Glomerular endothelial cell (primary cell): ENCODE measurements around the gene OR6C1. TPM values are rescaled to one million over a fixed set of nuclear protein-coding genes. Genes with fewer than 3 reads are reported as not detected.
"Not testable (repeated sequence)": the region's sequence is repeated elsewhere in the genome, so short reads cannot be mapped to it uniquely, and the experiment has no call there.

ENCODE experiments used
- DNase-seq: peaks from one replicate; pipeline ENCODE4 v3.0.0-alpha.2; 2011; ENCODE audit warnings: low read depth, low spot score; ENCODE audit errors: extremely low read depth
- total RNA-seq: library from RNA; depleted of rRNA; stranded (reverse); fragments of >200 nt; gene quantifications from 2 replicates; pipeline ENCODE4 v1.2.3, GENCODE V29; 2015

The OR6C1 gene
- not detected in 2 replicates for total RNA-seq

DNA sequence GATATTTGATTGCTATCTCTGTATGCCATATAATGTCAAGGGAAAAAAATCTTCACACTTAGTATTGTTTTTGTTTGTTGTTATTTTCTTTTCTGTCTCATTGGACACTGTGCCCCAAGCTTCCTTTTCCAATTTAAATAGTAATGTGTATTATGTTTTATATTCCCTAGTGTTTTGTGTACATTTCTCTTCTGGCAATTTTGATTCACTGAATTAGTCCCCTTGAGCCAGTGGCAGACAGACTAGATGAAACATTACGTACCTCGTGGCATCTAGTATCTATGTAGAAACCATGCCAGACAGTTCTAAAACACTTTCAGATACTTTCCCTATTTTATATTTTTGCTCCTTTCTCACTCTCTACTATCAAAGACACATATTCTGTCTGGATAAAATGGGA lies at the start of gene OR6C1:
OR6C1 (plus strand) TSS at position 301 of the 400 bp plus-strand sequence. CDS start 6,257 bp downstream, outside the sequence.
- DNase-seq: no peak

DNA sequence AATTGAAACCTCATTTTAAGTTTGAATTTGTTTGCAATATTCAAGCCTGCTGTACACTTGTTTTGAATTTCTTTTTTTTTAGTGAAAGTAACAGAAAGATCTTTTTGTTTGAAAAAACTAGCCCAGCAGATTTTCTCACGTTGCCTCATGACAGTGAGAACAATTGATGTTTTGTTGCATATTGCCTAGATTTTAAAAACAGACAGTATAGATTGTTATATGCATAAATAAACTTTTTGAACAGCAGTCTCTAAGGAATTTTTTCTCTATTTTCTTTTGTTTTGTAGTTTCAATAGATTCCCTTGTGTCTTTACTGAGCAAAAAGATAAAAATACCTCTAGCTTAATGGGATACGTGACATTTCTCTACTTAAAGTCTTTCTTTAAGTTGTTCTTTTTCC lies 33.2 kb upstream of the OR6C1 start:
- DNase-seq: no peak

DNA sequence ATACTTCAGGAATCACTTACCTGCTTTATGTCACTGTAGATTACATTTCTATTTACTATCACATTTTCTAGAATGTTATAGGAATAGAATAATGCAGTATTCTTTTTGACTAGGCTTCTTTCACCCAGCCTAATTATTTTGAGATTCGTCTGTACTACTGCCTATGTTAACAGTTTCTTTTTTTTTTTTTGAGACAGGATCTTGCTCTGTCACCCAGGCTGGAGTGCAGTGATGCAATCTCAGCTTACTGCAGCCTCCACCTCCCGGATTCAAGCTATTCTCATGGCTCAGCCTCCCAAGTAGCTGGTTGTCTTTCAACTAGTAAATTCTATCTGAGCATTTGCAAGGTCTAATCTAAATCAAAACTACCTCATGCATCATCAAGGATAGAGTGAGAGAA lies 24.1 kb upstream of the OR6C1 start:
- no peak for DNase-seq

DNA sequence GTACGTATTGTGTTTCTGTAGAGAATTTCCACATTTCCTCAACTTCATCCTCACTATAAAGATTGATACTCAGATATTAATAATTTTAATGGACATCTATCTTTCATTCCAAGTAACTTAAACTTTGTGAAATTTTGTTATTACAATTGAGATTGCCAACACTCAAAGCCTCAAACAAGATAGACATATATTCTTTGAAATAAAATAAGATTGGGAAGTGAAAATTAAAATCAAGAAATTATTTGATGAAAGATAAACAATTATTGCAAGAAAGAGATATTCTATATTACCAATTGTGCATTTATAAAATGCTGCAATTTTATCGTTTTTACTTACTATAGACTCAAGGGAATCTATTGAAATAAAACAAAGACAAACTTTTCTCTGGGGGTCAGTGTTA lies 17.7 kb upstream of the OR6C1 start, which contains the start of gene OR6C6:
OR6C6 (minus strand) TSS at position 101 of the 400 bp plus-strand sequence. CDS start 1,337 bp downstream, outside the sequence.
- no peak for DNase-seq

DNA sequence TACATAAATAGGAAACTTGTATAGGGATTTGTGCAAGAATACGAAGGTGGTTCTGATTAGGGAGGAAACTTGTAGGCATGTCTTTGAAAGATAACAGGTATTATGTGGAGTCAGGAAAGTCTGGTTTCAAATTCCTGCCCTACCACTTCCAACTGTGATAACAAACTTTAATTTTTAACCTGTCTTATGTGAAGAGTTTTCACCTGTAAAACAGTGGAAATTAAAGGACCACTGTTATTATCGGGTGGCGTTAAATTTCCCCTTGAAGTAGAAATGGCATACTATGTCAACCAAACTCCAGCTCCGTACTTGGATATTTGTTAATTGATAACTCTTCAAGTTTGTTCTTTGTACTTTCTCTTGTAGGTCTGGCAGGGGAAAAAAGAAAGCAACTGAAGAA lies 6.1 kb downstream of the OR6C1 start:
- no peak for DNase-seq

DNA sequence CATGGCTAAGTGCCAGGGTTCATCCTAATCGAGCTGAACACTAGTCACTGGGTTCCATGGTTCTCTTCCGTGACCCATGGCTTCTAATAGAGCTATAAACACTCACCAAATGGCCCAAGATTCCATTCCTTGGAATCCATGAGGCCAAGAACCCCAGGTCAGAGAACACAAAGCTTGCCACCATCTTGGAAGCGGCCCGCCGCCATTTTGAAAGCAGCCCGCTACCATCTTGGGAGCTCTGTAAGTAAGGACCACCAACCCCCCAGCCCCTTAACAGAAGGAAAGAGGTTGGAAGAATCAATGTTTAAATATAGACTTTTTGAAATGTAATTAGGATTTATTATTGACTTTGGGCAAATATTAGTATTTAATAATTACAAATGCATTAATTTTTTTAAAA lies 11.7 kb downstream of the OR6C1 start:
- DNase-seq: not testable (repeated sequence)

DNA sequence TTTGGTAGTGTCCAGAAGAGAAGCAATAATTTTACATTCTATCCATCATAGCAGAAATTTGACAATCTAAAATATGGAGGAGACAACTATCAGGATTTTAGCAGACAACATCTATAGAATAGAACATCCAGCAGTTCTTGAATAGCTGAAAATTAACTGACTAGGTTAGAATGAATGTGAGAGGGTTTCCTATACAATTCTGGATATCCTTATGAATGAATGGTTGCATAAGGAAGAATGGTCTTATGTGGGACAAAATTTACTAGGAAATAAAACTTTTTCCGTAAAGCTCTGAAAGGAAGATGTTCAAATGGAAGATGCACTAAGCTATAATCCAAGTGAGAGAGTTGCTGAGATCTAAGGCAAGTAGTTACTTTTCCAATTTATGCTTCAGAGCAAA lies 16.3 kb downstream of the OR6C1 start, which contains the start of gene OR6C3:
OR6C3 (plus strand) TSS at position 301 of the 400 bp plus-strand sequence. CDS start 955 bp downstream, outside the sequence.
- DNase-seq: no peak

DNA sequence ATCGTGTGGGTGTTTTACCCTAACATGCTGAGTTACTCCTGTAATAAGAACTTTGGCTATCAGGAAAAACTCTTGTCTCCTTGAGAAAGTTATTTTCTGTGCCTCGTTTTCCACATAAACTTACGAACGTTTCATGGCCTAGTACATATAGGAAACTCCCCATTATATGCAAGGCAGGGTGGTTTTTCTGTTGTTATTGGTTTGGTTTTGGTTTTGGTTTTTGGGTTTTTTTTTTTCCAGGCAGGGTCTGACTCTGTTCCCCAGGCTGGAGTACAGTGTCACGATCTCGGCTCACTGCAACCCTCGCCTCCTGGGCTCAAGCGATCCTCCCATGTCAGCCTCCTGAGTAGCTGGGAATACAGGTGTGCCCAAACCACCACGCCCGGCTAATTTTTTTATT lies 21.9 kb downstream of the OR6C1 start:
- DNase-seq: no peak

DNA sequence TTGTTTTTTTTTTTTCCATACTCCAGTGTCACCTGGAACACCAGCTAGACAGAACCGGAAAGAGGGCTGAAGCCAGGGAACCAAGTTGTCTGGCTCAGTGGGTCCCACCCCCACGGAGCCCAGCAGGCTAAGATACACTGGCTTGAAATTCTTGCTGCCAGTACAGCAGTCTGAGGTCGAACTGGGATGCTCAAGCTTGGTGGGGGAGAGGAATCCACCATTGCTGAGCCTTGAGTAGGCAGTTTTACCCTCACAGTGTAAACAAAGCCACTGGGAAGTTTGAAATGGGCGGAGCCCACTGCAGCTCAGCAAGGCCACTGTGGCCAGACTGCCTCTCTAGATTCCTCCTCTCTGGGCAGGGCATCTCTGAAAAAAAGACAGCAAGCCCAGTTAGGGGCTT lies 41.2 kb downstream of the OR6C1 start:
- not testable (repeated sequence) for DNase-seq

DNA sequence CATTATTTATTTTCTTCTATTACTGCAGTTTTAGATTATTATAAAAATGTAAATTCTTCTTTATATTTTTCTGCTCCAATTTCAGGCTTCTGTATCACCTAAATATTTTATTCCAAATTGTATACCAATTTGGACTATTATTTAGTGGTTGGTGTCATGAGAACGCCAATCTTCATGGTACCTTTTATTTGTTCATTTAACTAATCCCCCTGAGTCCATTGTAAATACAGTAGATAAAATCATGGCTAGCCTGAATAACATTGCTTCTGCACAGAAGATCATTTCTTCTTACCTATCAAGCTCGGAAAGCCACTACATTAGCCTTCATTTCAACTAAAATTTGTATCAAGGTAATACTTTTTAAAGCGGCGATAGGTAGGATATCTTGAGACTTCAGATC lies 48.5 kb downstream of the OR6C1 start, which contains the start of gene OR6C75:
OR6C75 (plus strand) TSS at position 301 of the 400 bp plus-strand sequence. CDS start 2,136 bp downstream, outside the sequence.
- no peak for DNase-seq

DNA sequence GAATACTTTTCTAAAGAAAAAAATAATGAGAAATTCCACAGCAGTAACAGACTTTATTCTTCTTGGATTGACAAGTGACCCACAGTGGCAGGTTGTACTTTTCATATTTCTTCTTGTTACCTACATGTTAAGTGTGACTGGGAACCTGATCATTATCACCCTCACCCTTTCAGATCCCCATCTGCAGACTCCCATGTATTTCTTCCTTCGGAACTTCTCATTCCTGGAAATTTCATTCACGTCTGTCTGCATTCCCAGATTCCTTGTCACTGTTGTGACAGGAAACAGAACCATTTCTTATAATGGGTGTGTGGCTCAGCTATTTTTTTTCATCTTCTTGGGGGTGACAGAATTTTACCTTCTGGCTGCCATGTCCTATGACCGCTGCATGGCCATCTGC lies 50.9 kb downstream of the OR6C1 start:
- DNase-seq: no peak

Other genes starting within 250 kb of the OR6C1 start
- not detected in 2 replicates for gene OR9K2, start 187.9 kb upstream of the OR6C1 start, total RNA-seq
- not detected in 2 replicates for gene OR10A7, start 93.3 kb upstream of the OR6C1 start, total RNA-seq
- gene OR6C74, start 69.7 kb upstream of the OR6C1 start, total RNA-seq: not detected in 2 replicates
- not detected in 2 replicates for gene OR6C6, start 17.8 kb upstream of the OR6C1 start, total RNA-seq
- gene OR6C3, start 16.4 kb downstream of the OR6C1 start, total RNA-seq: not detected in 2 replicates
- not detected in 2 replicates for gene OR6C75, start 48.6 kb downstream of the OR6C1 start, total RNA-seq
- gene OR6C65, start 86.2 kb downstream of the OR6C1 start, total RNA-seq: not detected in 2 replicates
- gene OR6C76, start 111.9 kb downstream of the OR6C1 start, total RNA-seq: not detected in 2 replicates
- gene OR6C2, start 129.7 kb downstream of the OR6C1 start, total RNA-seq: not detected in 2 replicates
- gene OR6C70, start 155.8 kb downstream of the OR6C1 start, total RNA-seq: not detected in 2 replicates
- gene OR6C68, start 178.0 kb downstream of the OR6C1 start, total RNA-seq: not detected in 2 replicates
- gene OR6C4, start 235.3 kb downstream of the OR6C1 start, total RNA-seq: not detected in 2 replicates